Subcutaneous adipose tissue (tissue), 4 donors: ENCODE results near the gene CCDC92B. TPM values are rescaled to one million over a fixed set of nuclear protein-coding genes. Genes with fewer than 3 reads are reported as not detected.

Source experiments
- CTCF ChIP-seq: fragments of 450-650 bp; IDR thresholded peaks from one replicate; pipeline ENCODE4 v1.5.1; 2016; ENCODE audit warnings: low read depth, mild to moderate bottlenecking, control low read depth, antibody characterized with exemption, moderate library complexity
- total RNA-seq, 4 donors: library from RNA; depleted of rRNA; stranded (reverse); fragments of >200 nt; gene quantifications; one replicate each; pipeline ENCODE4 v1.1.0, GENCODE V29; 2016

The CCDC92B gene
- total RNA-seq, 4 donors from 2014 or later = not detected

- no peak for TF ChIP-seq CTCF
Observed at GRCh38 chr17:2705263-2705662, 44.2 kb downstream of the CCDC92B start.

- no peak for TF ChIP-seq CTCF
Observed at GRCh38 chr17:2704890-2705248, 44.6 kb downstream of the CCDC92B start.

- TF ChIP-seq CTCF = no peak
Observed at GRCh38 chr17:2704031-2704889, 45.2 kb downstream of the CCDC92B start.

- no peak for TF ChIP-seq CTCF
Observed at GRCh38 chr17:2703606-2704005, 45.8 kb downstream of the CCDC92B start.

- TF ChIP-seq CTCF = no peak
Observed at GRCh38 chr17:2703181-2703580, 46.3 kb downstream of the CCDC92B start.

GRCh38 chr17:2701996-2702741, 47.3 kb downstream of the CCDC92B start:
- TF ChIP-seq CTCF = no peak

GRCh38 chr17:2701161-2701995, 48.1 kb downstream of the CCDC92B start:
- no peak for TF ChIP-seq CTCF
